Osteoblast (primary cell): ENCODE data around the gene ATG7. TPM values are rescaled to one million over a fixed set of nuclear protein-coding genes. Genes with fewer than 3 reads are reported as not detected.

Experiments used
- DNase-seq: peaks from one replicate; pipeline ENCODE4 v3.0.0; 2011; ENCODE audit warnings: low spot score, mixed read lengths; ENCODE audit not compliant: insufficient read length; ENCODE audit errors: missing footprints
- H2AFZ ChIP-seq: 2 replicates; pipeline ENCODE4 v1.6.0; 2011; ENCODE audit warnings: mild to moderate bottlenecking, low read length
- H3K27ac ChIP-seq: 2 replicates; pipeline ENCODE4 v1.5.1; 2011; ENCODE audit warnings: mild to moderate bottlenecking, low read depth, low read length, moderate library complexity
- H3K27me3 ChIP-seq: 2 replicates; pipeline ENCODE4 v1.6.0; 2012; ENCODE audit warnings: mild to moderate bottlenecking, control low read depth, inconsistent platforms, low read length, moderate library complexity; ENCODE audit not compliant: insufficient read depth
- H3K36me3 ChIP-seq: 2 replicates; pipeline ENCODE4 v1.5.1; 2011; ENCODE audit warnings: mild to moderate bottlenecking, low read length, control low read depth, moderate library complexity; ENCODE audit not compliant: insufficient read depth
- H3K4me1 ChIP-seq: 2 replicates; pipeline ENCODE4 v1.5.1; 2011; ENCODE audit warnings: mild to moderate bottlenecking, low read length, control low read depth, moderate library complexity; ENCODE audit not compliant: insufficient read depth
- H3K4me2 ChIP-seq: 2 replicates; pipeline ENCODE4 v1.6.0; 2011; ENCODE audit warnings: mild to moderate bottlenecking, low read length; ENCODE audit not compliant: insufficient read depth
- H3K4me3 ChIP-seq: fragments of 200-600 bp; sonication (generic); 3 replicates; pipeline ENCODE4 v1.5.1; 2012; ENCODE audit warnings: mild to moderate bottlenecking, low read length, inconsistent platforms; ENCODE audit not compliant: insufficient read depth
- H3K79me2 ChIP-seq: 2 replicates; pipeline ENCODE4 v1.6.0; 2012; ENCODE audit warnings: mild to moderate bottlenecking, low read length, control low read depth, inconsistent platforms; ENCODE audit not compliant: insufficient read depth
- H3K9me3 ChIP-seq: 2 replicates; pipeline ENCODE4 v1.5.1; 2011; ENCODE audit warnings: low read depth, low read length, control low read depth
- H4K20me1 ChIP-seq: 2 replicates; pipeline ENCODE4 v1.6.0; 2012; ENCODE audit warnings: mild to moderate bottlenecking, low read length, control low read depth; ENCODE audit not compliant: insufficient read depth
- total RNA-seq: library from RNA; depleted of rRNA; stranded (reverse); fragments of >200 nt; gene quantifications from 2 replicates; pipeline ENCODE4 v1.2.3, GENCODE V29; 2012
- TF ChIP-seq, protein P1 (sequence below): IDR thresholded peaks from 2 replicates; pipeline ENCODE4 v1.5.1; 2011; ENCODE audit warnings: mild to moderate bottlenecking, low read depth, low read length, moderate library complexity; ENCODE audit errors: extremely low read depth

The ATG7 gene
- total RNA-seq, 1 donor: 93.4 TPM

DNA sequence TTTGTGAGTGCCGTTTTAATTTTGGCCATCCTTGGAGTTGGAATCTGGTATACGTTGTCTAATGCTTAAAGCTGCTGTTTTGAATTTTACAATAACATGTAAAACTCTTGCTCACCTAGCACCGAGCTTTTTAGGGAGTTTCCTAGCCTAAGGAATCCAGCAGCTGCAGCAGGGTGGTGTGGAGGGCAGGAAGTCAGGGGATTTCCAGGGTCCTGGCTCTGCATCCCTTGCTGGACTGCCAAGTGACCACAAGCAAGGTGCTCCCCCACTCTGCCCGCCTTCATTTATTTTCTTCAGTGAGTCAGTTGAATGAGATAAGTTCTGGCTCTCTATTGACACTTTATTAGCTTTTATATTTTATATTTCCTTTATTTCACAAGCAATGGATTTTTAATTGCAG, 113.7 kb downstream of the ATG7 start:
- H3K9me3 ChIP-seq: no peaks in the 10 kb centered on the region
- H3K27me3 ChIP-seq: no peaks in the 10 kb centered on the region
- peak overlapping the region; percentile 24 for H3K4me2 ChIP-seq
- no peaks in the 10 kb centered on the region for H3K36me3 ChIP-seq
- H3K27ac ChIP-seq: peak overlapping the region; percentile 30
- no peak overlapping the region for H2AFZ ChIP-seq
- no peaks in the 10 kb centered on the region for H4K20me1 ChIP-seq
- H3K4me1 ChIP-seq: peaks cover 33% of the 10 kb centered on the region
- H3K4me3 ChIP-seq: no peak overlapping the region
- H3K79me2 ChIP-seq: peaks cover 1% of the 10 kb centered on the region
- TF ChIP-seq, protein P1, sequence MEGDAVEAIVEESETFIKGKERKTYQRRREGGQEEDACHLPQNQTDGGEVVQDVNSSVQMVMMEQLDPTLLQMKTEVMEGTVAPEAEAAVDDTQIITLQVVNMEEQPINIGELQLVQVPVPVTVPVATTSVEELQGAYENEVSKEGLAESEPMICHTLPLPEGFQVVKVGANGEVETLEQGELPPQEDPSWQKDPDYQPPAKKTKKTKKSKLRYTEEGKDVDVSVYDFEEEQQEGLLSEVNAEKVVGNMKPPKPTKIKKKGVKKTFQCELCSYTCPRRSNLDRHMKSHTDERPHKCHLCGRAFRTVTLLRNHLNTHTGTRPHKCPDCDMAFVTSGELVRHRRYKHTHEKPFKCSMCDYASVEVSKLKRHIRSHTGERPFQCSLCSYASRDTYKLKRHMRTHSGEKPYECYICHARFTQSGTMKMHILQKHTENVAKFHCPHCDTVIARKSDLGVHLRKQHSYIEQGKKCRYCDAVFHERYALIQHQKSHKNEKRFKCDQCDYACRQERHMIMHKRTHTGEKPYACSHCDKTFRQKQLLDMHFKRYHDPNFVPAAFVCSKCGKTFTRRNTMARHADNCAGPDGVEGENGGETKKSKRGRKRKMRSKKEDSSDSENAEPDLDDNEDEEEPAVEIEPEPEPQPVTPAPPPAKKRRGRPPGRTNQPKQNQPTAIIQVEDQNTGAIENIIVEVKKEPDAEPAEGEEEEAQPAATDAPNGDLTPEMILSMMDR: no peak
- no peak for DNase-seq

DNA sequence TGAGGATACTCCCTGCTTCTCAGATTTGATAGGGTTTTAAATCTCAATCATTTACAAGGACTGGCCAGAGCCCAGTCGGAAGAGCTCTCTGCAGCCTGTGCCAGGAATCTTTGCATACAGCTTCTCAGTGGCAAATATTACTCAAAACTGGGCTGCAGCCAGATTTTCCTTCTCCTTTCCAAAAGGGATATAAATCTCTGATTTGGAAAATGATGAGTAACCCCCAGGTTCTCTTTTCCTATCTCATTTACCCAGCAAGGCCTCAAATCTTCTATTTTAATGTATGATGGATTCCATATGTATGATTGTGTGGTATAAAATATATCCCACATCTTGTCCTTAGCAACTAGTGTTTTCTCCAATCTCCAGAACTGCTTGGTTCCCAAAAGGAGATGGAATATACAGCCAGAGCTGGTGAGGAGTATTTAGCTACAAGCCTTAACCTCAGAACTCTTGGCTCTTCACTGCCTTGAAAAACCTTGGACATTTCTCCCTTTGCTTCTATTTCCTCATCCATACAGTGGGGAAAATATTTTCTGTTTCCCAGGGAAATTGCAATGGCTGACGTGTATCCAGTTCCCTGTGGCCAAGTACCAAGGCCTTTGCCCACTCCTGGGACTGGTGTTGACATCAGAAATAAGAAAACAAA, 114.4 kb downstream of the ATG7 start:
- Histone ChIP-seq H3K4me1 (peaks cover 40% of the 10 kb centered on the region), H3K4me3 (no peak overlapping the region), H3K27ac (peak overlapping the region; percentile 11), H3K4me2 (no peak overlapping the region), H3K36me3 (no peaks in the 10 kb centered on the region), H3K79me2 (peaks cover 4% of the 10 kb centered on the region), H4K20me1 (no peaks in the 10 kb centered on the region), H3K9me3 (no peaks in the 10 kb centered on the region), H2AFZ (no peak overlapping the region), H3K27me3 (no peaks in the 10 kb centered on the region)
- TF ChIP-seq, protein P1: no peak
- DNase-seq: no peak

- Histone ChIP-seq H3K27me3 (no peaks in the 10 kb centered on the region), H3K9me3 (no peaks in the 10 kb centered on the region), H3K4me2 (peak overlapping the region; percentile 3), H3K27ac (peak overlapping the region; percentile 48), H3K79me2 (peaks cover 4% of the 10 kb centered on the region), H2AFZ (no peak overlapping the region), H3K36me3 (no peaks in the 10 kb centered on the region), H3K4me1 (peaks cover 54% of the 10 kb centered on the region), H3K4me3 (no peak overlapping the region), H4K20me1 (no peaks in the 10 kb centered on the region)
- TF ChIP-seq, protein P1: no peak
- no peak for DNase-seq
Observed at GRCh38 chr3:11389386-11390268, 117.4 kb downstream of the ATG7 start.

DNA sequence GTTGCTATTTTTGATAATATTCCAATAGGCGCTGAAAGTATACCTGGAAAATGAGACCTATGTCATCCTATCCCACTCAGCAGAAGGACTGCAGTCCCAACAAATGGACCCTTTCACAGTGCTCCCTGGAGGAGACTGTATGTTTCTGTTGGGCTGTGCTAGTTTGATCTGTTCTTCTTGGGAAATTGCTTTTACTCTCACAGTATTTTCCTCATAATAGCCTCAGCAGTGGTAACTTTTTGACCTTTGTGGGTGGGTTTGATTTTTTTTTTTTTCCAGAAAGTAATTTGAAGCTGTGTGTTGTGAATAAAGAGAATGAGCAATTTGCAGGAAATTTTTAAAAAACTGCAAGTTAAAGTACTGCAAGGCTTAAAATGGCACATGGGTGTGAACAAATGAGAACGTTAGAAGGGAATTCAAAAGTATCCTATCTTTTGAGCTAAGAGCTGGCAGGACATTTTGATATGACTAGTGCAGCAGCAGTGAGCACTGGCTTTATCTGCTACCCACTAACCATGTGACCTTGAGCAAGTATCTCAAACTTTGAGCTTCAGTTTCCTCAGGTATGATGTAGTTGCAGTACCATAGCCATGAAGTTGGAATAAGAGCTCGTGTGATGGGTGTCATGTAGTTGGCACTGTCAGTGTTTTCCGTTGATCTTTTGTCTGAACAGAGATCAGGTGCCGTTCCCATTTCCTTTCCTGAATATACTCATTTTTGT, 118.4 kb downstream of the ATG7 start:
- DNase-seq: peak; percentile 69
- peak overlapping the region; percentile 48 for H3K27ac ChIP-seq

More for the DNA sequence above, 118.4 kb downstream of the ATG7 start:
- TF ChIP-seq, protein P1: no peak
- Histone ChIP-seq H3K4me1 (peaks cover 49% of the 10 kb centered on the region), H3K4me2 (peak overlapping the region; percentile 3), H2AFZ (no peak overlapping the region), H4K20me1 (no peaks in the 10 kb centered on the region), H3K36me3 (no peaks in the 10 kb centered on the region), H3K4me3 (no peak overlapping the region), H3K27me3 (no peaks in the 10 kb centered on the region), H3K9me3 (no peaks in the 10 kb centered on the region), H3K79me2 (peaks cover 4% of the 10 kb centered on the region)
